Erythroblast (primary cell): ENCODE measurements around the gene SYNC.

ENCODE experiments used
- DNase-seq, 2 experiments: peaks; one replicate each; lab custom pipeline; 2025; lab: John Stamatoyannopoulos, UW
- GATA1 ChIP-seq: IDR thresholded peaks from 2 replicates; pipeline ENCODE4 v1.6.1; 2011; ENCODE audit warnings: low read depth, mild to moderate bottlenecking, control low read depth, low read length, moderate library complexity
- POLR2A ChIP-seq: IDR thresholded peaks from 2 replicates; pipeline ENCODE4 v1.6.1; 2011; ENCODE audit warnings: mild to moderate bottlenecking, low read length

The SYNC gene

DNA sequence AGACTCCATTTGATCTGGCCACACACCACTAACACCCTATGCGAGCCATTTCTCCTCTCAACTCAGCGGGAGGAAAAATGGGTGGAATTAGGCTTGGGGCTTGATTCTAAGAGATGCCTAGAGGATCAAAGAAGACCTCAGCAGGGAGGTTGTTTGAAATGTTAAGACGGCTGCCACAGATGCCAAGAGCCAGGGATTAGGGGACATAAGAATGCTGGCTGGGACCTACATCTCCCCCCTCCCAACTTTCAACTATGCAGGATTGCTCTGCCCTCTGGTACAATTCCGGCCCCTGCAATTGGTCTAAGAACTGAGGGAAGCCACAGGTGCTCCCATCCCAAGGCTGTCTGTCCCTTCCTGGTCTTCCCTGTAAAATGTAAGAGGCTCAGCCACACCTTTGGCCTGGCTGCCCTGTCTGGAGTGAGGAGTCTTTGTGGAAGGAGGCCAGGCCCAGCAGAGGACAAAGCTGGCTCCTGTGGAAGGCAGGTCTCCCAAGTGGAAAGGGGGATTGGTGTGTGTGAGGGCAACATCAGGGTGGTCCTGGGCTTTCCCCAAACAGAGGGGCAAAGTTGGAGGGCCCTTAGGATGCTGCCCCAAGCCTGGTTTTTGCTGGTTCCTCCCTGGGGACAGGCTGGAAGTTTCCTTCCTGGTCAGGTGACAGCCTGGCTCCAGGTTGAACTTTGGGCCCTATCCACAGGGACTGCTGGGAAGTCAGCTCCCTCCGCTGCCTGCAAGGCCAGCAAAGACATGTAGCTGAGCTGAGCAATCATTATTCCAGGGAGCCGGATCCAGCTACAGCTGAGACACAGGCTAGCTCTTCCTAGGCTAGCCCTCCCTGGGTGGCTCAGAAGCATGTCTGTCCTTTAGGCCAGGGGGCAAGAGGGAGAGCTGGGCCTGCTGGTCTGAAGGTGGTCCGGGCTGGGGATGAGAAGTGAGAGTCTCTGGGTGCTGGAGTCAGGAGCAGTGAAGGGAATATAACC is 34.5 kb upstream of the SYNC start:
- no peak for TF ChIP-seq POLR2A
- TF ChIP-seq GATA1: no peak
- DNase-seq: no peak

- DNase-seq: peak in 1 of 2 experiments; percentile 18
- TF ChIP-seq POLR2A: no peak
- no peak for TF ChIP-seq GATA1
Observed at GRCh38 chr1:32733582-32734321, 31.2 kb upstream of the SYNC start.

DNA sequence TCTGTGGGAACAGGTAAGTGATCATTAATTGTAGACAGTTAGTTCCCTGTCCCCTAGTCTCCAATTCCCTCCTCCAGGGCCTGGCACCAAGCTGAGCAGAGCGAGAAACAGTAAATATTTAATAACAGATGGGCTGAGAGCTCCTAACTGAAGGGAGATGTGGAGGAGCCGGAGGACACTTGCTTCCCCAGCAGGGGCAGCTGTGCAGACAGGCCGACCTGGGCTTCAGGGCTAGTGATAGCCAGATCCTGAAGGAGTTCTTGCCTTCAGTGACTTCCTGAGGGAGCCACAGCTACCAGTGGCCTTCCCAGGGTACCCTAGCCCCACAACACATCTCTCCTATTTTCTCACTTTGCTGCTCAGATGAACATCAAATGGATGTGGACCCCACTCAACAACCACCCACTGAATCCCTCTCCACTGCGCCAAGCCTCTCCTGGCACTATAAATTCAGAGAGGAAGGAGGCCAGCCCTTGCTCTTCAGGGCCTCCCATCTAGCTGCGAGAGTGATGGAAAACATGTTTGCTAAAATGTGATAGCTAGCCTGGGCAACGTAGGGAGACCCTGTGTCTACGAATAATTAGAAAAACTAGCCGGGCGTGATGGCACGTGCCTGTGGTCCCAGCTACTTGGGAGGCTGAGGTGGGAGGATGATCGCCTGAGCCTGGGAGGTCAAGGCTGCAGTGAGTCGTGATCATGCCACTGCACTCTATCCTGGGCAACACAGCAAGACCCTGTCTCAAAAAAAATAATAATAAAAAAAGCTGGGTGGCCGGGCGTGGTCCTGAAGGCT is 26.9 kb upstream of the SYNC start:
- TF ChIP-seq GATA1 (no peak), POLR2A (no peak)
- no peak for DNase-seq

- no peak for DNase-seq
- no peak for TF ChIP-seq GATA1
- no peak for TF ChIP-seq POLR2A
Observed at GRCh38 chr1:32728413-32729077, 26.0 kb upstream of the SYNC start.

DNA sequence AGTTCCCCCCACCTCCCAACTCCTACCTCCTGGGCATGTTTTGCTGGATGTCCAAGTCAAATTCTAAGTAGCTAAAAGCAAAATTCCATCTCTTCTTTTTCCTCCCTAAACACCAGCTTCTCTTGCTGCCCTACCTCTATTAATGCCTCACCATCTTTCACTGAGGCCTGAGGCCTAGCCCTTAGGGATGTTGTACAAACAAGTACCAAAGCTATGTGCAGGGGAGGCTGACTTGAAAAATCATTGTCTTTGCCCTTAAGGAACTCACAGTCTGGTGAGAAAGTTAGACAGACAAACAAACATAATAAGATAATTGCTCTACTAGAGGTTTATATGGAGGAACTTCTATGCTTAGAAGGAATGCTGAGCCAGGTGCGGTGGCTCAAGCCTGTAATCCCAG is 25.3 kb upstream of the SYNC start:
- DNase-seq: no peak
- TF ChIP-seq POLR2A (no peak), GATA1 (no peak)

- TF ChIP-seq GATA1 (no peak), POLR2A (no peak)
Observed at GRCh38 chr1:32725615-32725982, 23.0 kb upstream of the SYNC start.

GRCh38 chr1:32724678-32725614 is 22.4 kb upstream of the SYNC start:
- peak; percentile 95 for DNase-seq
- no peak for TF ChIP-seq GATA1
- peak; percentile 62 for TF ChIP-seq POLR2A

More at GRCh38 chr1:32725615-32725982, 23.0 kb upstream of the SYNC start:
- no peak for DNase-seq

DNA sequence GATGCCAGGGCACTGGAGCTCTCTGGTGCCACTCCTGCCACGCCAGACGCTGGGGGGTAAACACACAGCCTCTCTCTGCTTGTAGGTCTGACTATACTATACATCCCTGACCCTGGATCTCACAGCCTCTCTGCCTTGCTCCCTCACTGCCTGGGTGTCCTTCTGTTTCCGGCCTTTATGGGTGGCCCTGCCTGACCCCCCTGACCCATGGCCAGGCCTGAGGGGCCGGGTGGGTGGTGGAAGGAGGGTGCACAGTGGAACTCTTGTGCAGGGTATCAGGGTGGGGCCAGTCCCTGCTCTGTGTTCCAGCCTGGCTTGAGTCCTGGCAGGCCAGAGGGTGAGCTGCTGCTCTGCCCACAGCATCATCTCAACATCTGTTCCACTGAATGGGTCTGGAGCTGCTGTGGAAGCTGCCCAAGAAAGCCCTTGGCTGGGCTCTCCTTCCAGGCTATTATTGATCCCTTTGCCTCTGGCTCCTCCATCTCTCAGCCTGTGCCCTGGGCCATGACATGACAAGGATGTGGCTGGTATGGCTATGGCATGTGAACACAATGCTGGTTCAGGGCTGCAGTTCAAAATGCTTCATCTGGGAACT is 17.2 kb upstream of the SYNC start:
- TF ChIP-seq POLR2A (no peak), GATA1 (no peak)
- no peak for DNase-seq

DNA sequence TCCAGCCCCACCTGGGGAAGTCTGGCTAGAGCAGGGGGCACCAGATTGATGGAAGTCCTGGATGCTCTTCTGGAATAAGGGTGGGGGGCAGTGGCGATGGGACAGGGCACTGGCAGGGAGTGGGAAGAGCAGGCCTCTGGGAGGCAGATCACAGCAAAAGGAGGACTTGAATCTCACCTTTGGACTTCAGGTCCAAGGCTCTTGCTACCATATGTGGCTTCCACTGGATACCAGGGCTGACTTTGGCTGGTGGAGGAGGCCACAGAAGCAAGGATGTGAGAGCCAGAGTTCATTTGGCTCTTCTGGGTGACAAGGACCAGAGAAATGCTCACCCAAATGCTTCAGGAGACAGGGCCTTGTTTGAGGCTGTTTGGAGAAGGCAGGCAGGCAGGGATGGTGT is 16.0 kb upstream of the SYNC start:
- TF ChIP-seq GATA1: no peak
- TF ChIP-seq POLR2A: no peak
- DNase-seq: no peak

GRCh38 chr1:32718036-32718435 is 15.5 kb upstream of the SYNC start:
- no peak for TF ChIP-seq POLR2A

DNA sequence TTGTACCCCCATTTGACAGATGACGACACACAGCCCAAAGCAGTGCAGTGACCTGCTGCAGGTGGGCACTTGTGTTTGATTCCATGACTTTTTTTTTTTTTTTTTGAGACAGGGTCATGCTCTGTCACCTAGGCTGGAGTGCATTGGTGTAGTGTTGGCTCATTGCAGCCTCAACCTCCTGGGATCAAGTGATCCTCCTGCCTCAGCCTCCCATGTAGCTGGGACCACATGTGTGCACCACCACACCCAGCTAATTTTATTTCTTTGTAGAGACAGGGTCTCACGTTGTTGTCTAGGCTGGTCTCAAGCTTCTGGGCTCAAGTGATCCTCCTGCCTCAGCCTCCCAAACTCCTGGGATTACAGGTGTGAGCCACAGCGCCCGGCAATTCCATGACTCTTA is 14.9 kb upstream of the SYNC start:
- no peak for DNase-seq
- TF ChIP-seq POLR2A (no peak), GATA1 (no peak)

More at GRCh38 chr1:32718036-32718435, 15.5 kb upstream of the SYNC start:
- DNase-seq: no peak
